GM19328 (cell line): ENCODE results near the gene PTMS.

Experiments
- ATAC-seq: cut with Tn5 transposase; IDR thresholded peaks from one replicate; pipeline ENCODE4 v1.9.1; 2021; ENCODE audit warnings: mild to moderate bottlenecking, moderate library complexity; ENCODE audit not compliant: unreplicated experiment

The PTMS gene

DNA sequence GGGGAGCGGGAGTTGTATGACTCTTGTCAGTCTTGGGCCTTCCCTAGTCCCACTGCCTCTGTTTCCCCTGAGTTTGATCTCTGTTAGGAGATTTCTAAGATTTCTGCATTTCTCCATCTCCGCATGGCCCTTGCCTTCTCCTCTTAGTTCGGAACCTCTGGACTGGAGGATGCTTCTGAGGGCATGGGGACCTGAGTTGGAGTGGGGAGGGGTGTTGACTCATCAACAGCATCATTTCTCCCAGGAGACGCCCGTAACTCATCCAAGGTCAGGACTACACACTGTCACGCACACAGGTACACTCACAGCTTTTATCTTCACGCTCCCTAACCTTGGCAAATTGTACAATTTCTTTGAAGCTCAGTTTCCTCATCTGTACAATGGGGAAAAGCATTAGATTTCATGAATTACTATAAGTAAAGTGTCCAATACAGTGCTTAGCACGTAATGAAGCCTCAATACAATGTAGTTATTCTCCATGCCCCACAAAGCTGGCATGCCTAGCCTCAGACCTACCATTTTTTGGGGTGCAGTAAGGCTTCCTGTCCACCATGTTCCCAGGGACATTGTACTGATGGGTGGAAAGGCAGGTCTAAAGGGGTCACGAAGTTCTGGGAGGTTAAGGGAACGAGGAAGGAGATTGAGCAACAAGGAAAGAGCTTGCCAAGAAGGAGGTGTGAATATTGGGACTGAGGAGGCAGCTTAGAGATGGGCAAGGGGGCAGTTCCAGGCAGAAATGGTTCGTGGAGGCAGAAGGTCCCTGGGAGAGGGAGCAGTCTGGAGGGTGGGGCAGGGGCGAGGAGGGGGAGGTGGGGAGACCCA lies 5.6 kb downstream of the PTMS start:
- ATAC-seq, result no peak

DNA sequence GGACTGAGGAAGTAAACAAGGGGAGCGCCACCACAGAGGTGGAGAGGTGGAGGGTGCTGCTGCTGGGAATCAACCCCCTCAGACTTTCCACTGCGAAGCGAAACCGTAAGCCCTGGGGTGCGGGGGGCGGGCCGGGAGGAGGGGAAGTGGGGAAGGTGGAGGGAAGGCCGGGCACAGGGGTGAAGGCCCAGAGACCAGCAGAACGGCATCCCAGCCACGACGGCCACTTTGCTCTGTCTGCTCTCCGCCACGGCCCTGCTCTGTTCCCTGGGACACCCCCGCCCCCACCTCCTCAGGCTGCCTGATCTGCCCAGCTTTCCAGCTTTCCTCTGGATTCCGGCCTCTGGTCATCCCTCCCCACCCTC lies 6.2 kb downstream of the PTMS start, which contains the start of gene LAG3:
Gene LAG3, plus strand, starts transcription at position 190 of the 365 bp plus-strand sequence. CDS start 333 bp downstream, outside the sequence.
- no peak for ATAC-seq

DNA sequence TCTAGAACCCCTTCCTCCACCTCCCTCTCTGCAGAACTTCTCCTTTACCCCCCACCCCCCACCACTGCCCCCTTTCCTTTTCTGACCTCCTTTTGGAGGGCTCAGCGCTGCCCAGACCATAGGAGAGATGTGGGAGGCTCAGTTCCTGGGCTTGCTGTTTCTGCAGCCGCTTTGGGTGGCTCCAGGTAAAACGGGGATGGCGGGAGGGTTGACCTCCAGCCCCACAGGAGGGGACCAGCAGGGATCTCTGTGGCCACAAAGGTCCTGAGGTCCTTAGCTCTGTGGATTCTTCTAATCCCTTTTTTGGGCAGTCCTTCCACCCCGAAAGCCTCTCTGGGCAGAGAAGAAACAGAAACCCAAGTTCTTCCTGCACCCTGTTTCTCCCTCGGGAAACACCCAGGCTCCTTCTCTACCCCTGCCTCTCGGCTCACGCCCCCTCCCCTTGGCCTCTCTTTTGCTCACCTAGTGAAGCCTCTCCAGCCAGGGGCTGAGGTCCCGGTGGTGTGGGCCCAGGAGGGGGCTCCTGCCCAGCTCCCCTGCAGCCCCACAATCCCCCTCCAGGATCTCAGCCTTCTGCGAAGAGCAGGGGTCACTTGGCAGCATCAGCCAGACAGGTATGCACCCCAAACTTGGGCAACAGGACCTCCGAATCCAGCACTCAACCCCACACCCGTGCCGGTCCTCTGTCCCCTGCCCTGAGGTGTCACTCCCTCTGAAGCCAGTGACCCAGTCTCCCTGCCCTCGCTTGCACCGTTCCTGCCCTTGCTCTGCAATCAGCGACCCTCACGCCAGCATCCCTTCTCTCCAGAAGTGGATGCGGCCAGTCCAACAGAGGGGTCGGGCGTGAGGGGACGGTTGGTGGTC lies 6.8 kb downstream of the PTMS start:
- ATAC-seq, result no peak

DNA sequence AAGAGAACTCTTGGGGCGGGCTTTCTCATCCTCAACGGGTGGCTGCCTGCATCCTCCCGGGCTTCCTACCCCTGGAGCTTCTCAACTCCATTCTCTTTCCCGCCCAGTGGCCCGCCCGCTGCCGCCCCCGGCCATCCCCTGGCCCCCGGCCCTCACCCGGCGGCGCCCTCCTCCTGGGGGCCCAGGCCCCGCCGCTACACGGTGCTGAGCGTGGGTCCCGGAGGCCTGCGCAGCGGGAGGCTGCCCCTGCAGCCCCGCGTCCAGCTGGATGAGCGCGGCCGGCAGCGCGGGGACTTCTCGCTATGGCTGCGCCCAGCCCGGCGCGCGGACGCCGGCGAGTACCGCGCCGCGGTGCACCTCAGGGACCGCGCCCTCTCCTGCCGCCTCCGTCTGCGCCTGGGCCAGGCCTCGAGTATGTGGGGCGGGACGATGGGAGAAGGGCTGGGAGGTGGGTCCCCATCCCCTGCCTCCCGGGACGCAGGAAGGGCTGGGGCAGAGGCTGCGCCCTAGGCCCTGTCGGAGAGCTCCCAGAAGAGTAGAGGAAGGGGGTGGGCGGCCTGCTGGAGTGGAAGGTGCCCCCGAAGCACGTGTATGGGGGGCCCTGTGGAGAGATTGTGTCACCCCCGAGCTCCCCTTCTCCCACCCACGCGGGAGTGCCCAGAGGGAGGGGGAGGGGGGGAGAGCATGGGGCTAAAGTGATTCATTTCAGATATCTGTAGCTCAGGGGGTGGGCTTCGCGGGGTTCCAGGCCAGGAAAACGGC lies 7.6 kb downstream of the PTMS start:
- ATAC-seq, result no peak

DNA sequence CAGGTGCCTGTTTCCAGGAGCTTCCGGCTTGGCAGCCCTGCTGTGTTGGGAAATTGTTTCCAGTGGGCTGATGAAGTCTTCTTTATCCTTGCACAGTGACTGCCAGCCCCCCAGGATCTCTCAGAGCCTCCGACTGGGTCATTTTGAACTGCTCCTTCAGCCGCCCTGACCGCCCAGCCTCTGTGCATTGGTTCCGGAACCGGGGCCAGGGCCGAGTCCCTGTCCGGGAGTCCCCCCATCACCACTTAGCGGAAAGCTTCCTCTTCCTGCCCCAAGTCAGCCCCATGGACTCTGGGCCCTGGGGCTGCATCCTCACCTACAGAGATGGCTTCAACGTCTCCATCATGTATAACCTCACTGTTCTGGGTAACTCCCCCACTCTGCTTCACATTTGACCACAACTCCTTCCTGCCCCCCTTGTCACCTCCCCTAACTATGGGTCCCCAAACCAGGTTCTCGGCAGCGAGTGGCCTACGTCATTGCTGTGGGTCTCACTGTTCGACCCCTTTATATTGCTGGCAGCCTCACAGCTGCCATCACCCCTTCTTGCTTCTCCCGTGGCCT lies 8.4 kb downstream of the PTMS start:
- ATAC-seq, result no peak

DNA sequence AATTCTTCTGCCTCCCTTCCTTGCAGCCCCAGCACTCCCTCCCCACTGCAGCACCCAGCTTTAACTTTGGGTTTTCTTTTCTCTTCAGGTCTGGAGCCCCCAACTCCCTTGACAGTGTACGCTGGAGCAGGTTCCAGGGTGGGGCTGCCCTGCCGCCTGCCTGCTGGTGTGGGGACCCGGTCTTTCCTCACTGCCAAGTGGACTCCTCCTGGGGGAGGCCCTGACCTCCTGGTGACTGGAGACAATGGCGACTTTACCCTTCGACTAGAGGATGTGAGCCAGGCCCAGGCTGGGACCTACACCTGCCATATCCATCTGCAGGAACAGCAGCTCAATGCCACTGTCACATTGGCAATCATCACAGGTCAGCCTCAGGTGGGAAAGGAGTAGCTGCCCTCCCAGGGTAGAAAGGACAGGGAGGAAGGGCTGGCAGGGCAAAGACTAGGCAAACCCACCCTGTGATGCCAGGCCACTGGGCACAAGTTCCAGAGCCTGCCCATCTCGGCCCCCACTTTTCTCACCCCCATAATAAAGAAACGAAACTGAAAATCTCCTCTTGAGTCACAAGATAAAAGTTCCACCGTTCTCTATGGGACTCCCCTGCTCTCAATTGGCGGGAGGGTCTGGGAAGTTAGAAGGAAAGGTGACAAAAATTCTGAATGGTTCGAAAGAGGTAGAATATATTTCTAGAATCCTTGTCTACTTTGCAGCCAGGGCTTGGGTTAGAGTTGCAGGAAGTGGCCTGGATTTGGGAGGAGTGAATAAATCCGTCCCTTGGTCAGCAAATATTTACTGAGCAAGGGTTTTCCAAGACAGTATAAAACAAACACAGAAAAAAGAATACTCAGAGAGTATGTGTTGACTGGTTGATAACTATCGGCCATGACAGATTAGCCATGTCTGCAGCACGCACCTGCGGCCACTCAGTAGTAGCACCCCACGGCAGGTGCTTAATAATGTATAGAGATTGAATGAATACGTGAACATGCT lies 9.3 kb downstream of the PTMS start:
- ATAC-seq, result no peak

DNA sequence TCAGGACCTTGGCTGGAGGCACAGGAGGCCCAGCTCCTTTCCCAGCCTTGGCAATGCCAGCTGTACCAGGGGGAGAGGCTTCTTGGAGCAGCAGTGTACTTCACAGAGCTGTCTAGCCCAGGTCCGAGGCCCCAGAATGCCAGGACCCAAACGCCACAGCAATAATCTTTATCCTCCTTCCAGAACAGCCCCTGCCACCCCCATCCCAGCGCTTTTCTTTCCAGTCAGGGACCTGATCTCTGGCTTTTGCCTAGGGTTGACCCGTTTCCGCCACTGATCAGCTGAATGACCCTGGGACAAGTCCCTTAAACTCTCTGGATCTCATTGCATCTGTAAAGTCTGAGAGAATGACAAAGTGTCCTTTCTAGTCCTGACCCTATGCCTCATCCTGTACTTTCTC lies 11.2 kb downstream of the PTMS start:
- no peak for ATAC-seq

DNA sequence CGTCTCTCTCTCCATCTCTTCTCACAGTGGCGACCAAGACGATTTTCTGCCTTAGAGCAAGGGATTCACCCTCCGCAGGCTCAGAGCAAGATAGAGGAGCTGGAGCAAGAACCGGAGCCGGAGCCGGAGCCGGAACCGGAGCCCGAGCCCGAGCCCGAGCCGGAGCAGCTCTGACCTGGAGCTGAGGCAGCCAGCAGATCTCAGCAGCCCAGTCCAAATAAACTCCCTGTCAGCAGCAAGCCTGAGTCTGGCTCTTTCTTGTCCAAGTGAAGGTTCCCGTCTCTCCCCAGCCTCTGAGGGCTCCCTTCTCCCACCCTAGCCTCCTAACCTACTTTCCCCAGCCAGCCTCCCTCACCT lies 12.0 kb downstream of the PTMS start:
- ATAC-seq, result no peak

DNA sequence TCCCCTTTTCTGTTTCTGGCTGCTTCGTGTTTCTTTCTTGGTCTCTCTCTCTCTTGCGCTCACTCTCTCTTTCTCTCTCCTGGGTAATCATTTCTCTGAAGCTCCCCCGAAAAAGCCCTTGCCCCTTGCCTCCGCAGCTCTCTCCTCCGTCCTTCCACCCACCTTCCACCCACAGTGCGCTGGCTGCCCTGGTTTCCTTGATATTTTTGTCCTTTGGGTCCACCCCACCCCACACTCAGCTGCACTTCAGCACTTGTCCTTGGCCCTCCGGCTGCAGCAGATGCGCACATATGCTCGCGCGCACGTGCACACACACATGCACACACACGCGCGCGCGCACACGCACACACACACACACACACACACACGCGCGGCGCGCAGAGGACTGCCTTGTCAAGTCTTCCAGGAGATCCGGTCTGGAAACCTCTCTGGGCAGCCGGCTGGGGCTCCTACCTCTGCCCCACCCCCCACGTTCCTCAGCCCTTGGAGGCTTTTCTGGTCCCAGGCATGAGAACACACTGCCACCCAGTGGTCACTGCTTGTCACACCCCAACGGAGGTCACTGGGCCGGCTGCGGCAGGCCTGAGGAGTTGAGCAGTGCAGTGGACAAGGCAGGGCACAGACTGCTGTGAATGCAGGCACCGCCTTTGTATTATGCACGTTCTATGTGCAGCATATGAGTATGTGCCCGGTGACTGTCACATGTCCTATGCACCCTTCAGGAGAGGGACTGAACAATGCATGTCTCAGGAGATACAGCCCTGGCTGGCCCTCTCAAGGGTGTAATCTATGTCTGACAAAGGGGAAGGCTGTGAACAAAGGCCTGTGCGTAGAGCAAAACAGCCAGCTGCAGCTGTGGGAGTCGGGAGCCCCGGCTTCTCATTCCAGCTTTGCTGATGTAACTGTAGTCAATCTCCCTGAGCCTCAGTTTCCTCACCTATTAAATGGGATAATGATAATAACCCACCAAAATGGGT lies 12.7 kb downstream of the PTMS start:
- no peak for ATAC-seq

DNA sequence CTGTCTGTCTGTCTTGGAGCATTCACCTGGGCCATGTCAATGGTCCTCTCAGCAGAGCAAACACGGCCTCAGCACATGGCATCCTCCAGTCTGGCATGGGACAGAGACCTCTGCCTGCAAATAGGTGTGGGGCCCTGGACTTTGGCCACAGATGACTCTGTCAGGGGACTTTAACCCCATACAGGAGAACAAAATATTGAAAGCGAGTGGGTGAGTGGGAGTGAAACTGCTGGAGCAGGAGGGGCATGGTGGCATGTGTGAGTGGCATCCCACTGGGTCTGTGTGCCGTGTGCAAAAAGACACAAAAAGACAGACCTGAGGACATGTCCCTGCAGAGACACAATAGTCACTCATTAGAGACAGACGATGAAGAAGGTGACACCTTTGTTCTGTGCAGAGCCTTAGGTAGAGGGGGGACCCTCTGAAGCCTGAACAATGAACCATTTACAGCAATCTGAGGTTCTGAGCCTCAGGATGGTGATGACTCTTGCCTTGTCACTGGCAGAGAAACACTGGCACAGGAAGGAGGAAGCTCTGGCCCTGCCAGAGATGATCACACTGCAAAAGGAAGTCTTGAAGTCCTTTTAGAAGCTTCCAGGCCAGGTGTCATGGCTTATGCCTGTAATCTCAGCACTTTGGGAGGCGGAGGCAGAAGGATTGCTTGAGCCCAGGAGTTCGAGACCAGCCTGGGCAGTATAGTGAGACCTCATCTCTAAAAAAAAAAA lies 13.7 kb downstream of the PTMS start:
- no peak for ATAC-seq

DNA sequence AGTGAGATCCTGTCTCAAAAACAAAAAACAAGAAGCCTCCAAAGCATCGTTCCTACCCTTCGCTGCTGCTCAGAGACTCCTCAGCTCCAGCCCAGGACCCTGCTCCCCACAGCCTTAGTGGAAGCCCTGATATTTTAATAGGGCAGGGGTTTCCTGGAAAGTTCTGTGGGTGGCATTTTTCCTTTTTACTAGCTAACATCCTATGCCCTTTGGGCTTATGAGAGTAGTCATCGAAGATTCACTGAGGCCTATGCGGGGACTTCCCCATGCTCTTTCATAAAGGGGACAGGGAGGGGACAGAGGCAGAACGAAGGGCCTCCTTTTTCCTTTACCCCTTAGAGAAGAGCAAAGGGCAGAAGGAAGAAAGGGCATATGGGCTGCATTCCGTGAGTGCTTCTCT lies 14.4 kb downstream of the PTMS start:
- ATAC-seq, result no peak

DNA sequence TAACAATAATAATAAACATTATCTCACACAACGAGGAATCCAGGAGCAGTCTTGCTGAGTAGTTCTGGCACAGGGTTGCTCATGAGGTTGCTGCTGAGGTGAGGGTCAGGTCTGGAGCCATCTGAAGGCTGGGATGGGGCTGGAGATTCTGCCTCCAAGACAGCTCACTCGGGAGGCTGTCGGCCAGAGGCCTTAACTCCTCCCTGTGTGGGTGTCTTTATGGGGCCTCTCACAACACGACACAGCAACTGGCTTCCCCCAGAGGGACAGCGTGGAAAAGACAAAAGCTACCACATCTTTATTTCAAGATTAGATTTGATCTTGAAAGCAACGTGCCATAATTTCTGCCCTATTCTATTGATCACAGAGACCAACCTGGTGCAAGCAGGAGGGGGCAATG lies 16.0 kb downstream of the PTMS start:
- ATAC-seq, result no peak

DNA sequence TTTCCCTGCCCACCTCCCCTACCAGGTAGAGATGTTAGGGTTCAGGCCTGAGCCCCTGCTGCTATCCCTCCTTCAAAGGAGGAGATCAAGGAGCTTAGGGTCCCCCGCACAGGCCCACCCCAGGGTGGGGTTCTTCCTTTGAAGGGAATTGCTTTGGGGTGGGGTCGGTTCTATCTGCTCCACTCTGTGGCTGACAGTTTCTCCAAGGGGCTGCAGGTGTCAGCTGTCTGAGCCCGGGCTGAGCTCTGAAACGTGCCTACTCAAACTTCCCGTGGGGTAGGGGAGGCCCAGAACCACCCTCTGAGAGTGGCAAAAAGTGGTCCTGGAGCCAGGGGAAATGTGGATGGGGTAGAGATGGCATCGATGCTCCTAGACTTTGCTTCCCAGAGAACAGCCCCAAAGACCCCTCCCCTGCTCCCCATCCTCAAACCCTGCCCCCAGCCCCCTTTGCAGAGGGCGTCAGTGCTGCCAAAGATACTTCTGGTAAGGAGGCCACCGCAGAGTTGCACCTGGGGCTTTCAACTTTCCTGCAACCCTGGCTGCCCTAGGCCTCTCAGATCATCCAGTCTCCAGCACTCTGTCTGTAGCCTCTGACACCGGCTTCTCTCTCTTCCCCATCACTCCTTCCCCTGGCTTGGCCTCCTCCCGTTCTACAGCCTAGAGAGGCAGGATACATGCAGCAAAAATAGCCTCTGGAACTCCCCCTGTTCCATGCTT lies 16.8 kb downstream of the PTMS start:
- ATAC-seq, result no peak

DNA sequence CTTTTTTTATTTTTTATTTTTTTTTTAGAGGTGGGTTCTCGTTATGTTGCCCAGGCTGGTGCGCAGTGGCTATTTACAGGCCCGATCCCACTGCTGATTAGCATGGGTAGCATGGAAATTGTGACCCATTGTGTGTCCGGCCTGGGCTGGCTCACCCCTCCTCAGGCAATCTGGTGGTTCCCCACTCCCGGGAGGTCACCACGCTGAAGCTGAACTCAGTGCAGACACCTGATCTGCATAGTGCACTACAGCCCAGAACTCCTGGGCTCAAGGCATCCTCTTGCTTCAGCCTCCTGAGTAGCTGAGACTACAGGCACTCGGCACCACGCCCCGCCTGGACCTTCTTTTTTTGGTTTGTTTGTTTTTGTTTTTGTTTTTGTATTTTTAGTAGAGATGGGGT lies 17.7 kb downstream of the PTMS start:
- ATAC-seq, result no peak

DNA sequence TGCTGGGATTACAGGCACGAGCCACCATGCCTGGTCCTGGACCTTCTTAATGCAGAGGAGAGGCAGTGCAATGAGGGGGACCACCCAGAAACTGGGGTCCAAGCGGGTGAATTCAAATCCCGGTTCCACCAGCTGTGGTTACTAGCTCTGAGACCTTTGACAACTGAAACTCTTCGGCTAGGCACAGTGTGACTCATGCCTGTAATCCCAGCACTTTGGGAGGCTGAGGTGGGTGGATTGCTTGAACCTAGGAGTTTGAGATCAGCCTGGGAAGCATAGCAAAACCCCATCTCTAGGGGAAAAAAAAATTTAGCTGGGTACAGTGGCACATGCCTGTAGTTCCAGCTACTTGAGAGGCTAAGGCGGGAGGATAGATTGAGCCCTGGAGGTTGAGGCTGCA lies 18.1 kb downstream of the PTMS start:
- no peak for ATAC-seq

DNA sequence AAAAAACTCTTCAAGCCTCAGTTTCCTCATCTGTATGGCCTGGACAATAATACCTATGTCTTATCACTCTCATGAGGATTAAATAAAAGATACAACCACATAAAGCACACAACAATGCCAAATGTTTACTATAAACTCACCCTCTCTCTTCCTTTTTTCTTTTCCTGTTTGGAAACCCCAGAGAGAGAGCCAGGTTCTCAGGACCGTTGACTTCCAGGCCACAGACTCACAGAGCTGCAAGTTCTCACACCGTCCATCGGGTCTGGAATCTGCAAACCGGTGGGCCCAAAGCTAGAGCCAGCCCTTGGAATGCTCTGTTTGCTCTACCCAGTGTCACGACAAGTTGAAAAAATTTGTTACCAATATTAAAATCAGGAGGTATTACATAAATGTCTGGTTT lies 18.6 kb downstream of the PTMS start:
- no peak for ATAC-seq

DNA sequence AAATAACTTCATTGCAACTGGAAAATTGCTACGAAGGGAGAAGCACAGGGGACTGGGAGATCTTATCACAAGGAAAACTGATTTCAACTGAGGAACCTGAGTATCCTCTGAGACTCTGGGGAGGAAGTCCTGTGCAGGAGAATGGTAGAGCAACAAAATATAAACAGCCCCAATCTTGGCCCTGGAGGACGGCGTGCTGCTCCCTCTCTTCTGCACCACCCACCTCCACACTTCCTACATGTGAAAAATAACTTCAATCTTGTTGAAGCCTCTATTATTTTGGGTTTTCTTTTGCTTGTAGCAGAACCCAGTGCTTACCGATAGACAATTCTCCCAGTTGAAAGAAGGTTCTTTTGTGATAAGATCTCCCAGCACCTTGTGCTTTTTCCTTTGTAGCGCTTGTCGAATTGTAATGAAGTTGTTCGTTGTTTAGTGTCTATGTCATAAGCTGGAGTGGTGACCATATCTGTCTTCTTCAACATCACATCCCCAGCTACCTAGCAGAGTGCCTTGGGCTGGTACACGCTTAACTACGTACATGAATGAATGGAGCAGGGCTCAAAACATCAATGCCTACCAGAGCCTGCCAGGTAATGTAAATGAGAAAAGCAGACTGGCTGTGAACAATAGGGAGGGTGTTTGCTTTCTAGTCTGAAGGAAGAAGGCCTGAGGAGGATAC lies 20.4 kb downstream of the PTMS start:
- no peak for ATAC-seq
